A549 (cell line): Measurements from ENCODE around the gene GDF2.

Experiments
- POLR2A ChIP-seq: IDR thresholded peaks from 2 replicates; pipeline ENCODE4 v1.6.1; 2012; ENCODE audit warnings: mild to moderate bottlenecking, low read length
- RFX5 ChIP-seq: fragments of 450-650 bp; IDR thresholded peaks from 2 replicates; pipeline ENCODE4 v1.7.1; 2014; ENCODE audit warnings: antibody characterized with exemption, mild to moderate bottlenecking, moderate library complexity
- TF ChIP-seq, protein P1 (sequence below): fragments of >200 bp; sonication (Bioruptor Twin); formaldehyde crosslinking; IDR thresholded peaks from 3 replicates; pipeline ENCODE4 v1.5.1; 2016
- TF ChIP-seq, protein P2 (sequence below): fragments of 200-600 bp; sonication (generic); IDR thresholded peaks from 2 replicates; pipeline ENCODE4 v1.6.1; 2016; ENCODE audit warnings: antibody characterized with exemption, mild to moderate bottlenecking, moderate library complexity

DNA sequence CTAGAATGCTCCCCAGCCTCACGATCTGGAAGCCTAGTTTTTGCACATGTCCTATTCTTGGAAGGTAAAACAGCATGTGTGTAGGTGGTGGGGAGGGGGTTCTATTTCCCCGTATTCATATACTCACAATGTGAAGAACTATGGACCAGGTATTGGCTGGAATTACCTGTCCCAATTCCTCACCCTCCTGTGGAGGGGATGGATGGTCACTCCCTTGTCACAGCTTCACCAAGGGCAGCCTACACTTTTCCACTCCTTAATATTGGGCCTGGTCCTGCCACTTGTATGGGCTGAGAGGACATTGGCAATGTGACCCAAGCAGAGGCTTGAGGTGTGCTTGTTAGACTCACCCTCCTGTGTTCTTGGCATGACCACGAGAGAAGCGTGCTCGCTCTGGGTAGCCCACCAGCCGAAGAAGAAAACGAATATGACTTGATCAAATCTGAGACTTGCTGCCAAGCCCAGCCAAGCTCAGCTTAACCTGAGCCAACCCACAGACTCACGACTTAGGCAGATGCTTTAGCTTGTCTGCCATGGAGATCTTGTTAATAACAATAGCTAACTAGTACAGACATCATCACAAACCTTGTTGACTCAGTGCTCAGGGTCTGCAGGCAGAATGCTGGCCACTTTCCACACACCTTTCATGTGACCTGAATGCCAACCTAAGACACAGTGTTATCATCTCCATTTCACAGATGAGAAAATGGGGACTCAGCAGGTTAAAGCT, 44.6 kb downstream of the GDF2 start:
- TF ChIP-seq RFX5 (no peak), POLR2A (no peak)
- TF ChIP-seq, protein P1, sequence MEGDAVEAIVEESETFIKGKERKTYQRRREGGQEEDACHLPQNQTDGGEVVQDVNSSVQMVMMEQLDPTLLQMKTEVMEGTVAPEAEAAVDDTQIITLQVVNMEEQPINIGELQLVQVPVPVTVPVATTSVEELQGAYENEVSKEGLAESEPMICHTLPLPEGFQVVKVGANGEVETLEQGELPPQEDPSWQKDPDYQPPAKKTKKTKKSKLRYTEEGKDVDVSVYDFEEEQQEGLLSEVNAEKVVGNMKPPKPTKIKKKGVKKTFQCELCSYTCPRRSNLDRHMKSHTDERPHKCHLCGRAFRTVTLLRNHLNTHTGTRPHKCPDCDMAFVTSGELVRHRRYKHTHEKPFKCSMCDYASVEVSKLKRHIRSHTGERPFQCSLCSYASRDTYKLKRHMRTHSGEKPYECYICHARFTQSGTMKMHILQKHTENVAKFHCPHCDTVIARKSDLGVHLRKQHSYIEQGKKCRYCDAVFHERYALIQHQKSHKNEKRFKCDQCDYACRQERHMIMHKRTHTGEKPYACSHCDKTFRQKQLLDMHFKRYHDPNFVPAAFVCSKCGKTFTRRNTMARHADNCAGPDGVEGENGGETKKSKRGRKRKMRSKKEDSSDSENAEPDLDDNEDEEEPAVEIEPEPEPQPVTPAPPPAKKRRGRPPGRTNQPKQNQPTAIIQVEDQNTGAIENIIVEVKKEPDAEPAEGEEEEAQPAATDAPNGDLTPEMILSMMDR: no peak
- TF ChIP-seq, protein P2, sequence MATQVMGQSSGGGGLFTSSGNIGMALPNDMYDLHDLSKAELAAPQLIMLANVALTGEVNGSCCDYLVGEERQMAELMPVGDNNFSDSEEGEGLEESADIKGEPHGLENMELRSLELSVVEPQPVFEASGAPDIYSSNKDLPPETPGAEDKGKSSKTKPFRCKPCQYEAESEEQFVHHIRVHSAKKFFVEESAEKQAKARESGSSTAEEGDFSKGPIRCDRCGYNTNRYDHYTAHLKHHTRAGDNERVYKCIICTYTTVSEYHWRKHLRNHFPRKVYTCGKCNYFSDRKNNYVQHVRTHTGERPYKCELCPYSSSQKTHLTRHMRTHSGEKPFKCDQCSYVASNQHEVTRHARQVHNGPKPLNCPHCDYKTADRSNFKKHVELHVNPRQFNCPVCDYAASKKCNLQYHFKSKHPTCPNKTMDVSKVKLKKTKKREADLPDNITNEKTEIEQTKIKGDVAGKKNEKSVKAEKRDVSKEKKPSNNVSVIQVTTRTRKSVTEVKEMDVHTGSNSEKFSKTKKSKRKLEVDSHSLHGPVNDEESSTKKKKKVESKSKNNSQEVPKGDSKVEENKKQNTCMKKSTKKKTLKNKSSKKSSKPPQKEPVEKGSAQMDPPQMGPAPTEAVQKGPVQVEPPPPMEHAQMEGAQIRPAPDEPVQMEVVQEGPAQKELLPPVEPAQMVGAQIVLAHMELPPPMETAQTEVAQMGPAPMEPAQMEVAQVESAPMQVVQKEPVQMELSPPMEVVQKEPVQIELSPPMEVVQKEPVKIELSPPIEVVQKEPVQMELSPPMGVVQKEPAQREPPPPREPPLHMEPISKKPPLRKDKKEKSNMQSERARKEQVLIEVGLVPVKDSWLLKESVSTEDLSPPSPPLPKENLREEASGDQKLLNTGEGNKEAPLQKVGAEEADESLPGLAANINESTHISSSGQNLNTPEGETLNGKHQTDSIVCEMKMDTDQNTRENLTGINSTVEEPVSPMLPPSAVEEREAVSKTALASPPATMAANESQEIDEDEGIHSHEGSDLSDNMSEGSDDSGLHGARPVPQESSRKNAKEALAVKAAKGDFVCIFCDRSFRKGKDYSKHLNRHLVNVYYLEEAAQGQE: no peak
